ENCODE results near the gene AP3B1.

GRCh38 chr5:78320401-78320800 lies 25.9 kb upstream of the AP3B1 start:
- TF ChIP-seq CTCF (IDR thresholded peaks at IDR 0.05) (peak; percentile 28 to 57 (median 48)), POLR2AphosphoS5 (IDR thresholded peaks at IDR 0.05) (no peak), POLR2A (IDR thresholded peaks at IDR 0.05) (no peak)
